SK-N-SH (cell line): ENCODE results near the gene DCAKD. TPM values are rescaled to one million over a fixed set of nuclear protein-coding genes. Genes with fewer than 3 reads are reported as not detected.

Experiments
- CTCF ChIA-PET: fragments of 300-600, 350-600 bp; formaldehyde crosslinking; extraction: SDS; loops from one replicate; lab custom pipeline; 2021; lab: Yijun Ruan, JAX
- POLR2A ChIA-PET: fragments of 350-600 bp; sonication (Branson Sonifier 250); formaldehyde crosslinking; extraction: SDS; loops from one replicate; lab custom pipeline; 2020; ENCODE audit warnings: antibody characterized with exemption, inconsistent platforms; lab: Yijun Ruan, JAX
- DNase-seq: peaks from one replicate; pipeline ENCODE4 v3.0.0; 2012
- H2AFZ ChIP-seq: fragments of 200-600 bp; sonication (generic); 2 replicates; pipeline ENCODE4 v1.8.1; 2016; ENCODE audit warnings: antibody characterized with exemption, mild to moderate bottlenecking, low read depth
- H3F3A ChIP-seq: fragments of 200-600 bp; sonication (generic); replicated peaks from 2 replicates; pipeline ENCODE3; 2016; ENCODE audit warnings: antibody characterized with exemption, mild to moderate bottlenecking; ENCODE audit not compliant: insufficient read depth
- H3K27ac ChIP-seq, 2 experiments: fragments of 200-500 bp in 1 of 2; fragments of 200-600 bp in 1 of 2; sonication (Bioruptor generic) in 1 of 2; sonication (generic), shearing (Covaris generic) in 1 of 2; 2 replicates each; pipeline versions ENCODE4 v1.5.1 to v1.6.1; 2014 to 2016; ENCODE audit warnings: low read depth in 2 of 2, inconsistent platforms in 1 of 2, low read length in 1 of 2, mild to moderate bottlenecking in 1 of 2, mixed read lengths in 1 of 2
- H3K27me3 ChIP-seq: fragments of 200-600 bp; sonication (generic), shearing (Covaris generic); 2 replicates; pipeline ENCODE4 v1.6.1; 2016; ENCODE audit warnings: mixed run types; ENCODE audit not compliant: insufficient read depth
- H3K36me3 ChIP-seq, 2 experiments: fragments of 200-500 bp in 1 of 2; fragments of 200-600 bp in 1 of 2; sonication (Bioruptor generic) in 1 of 2; sonication (generic) in 1 of 2; replicated peaks in 1 of 2; 2 replicates each; pipeline versions ENCODE3 to v1.5.1; 2014 to 2016; ENCODE audit warnings: low read length in 1 of 2, mild to moderate bottlenecking in 1 of 2; ENCODE audit not compliant: insufficient read depth in 2 of 2, control insufficient read depth in 1 of 2
- H3K4me1 ChIP-seq, 2 experiments: fragments of 200-500 bp in 1 of 2; fragments of 200-600 bp in 1 of 2; sonication (Bioruptor generic) in 1 of 2; sonication (generic), shearing (Covaris generic) in 1 of 2; 2 replicates each; pipeline versions ENCODE4 v1.5.1 to v1.6.1; 2014 to 2016; ENCODE audit warnings: low read depth in 1 of 2, low read length in 1 of 2, mixed run types in 1 of 2; ENCODE audit not compliant: insufficient read depth in 2 of 2, control insufficient read depth in 1 of 2
- H3K4me2 ChIP-seq: fragments of 200-600 bp; sonication (generic), shearing (Covaris generic); 2 replicates; pipeline ENCODE4 v1.6.1; 2017; ENCODE audit warnings: mixed run types
- H3K4me3 ChIP-seq, 2 experiments: fragments of 200-500 bp in 1 of 2; fragments of 200-600 bp in 1 of 2; sonication (Bioruptor generic) in 1 of 2; sonication (generic), shearing (Covaris generic) in 1 of 2; 2 replicates each; pipeline versions ENCODE4 v1.5.1 to v1.8.1; 2014 to 2016; ENCODE audit warnings: low read depth in 2 of 2, inconsistent platforms in 1 of 2, low read length in 1 of 2, mild to moderate bottlenecking in 1 of 2, mixed read lengths in 1 of 2, moderate library complexity in 1 of 2
- H3K79me2 ChIP-seq: fragments of 200-600 bp; sonication (generic); 2 replicates; pipeline ENCODE4 v1.8.1; 2017; ENCODE audit warnings: mild to moderate bottlenecking; ENCODE audit not compliant: insufficient read depth
- H3K9ac ChIP-seq: fragments of 200-600 bp; sonication (generic); 2 replicates; pipeline ENCODE4 v1.6.1; 2017; ENCODE audit warnings: mixed run types
- H3K9me2 ChIP-seq: fragments of 200-600 bp; sonication (generic); 2 replicates; pipeline ENCODE4 v1.6.1; 2017; ENCODE audit warnings: mixed run types
- H3K9me3 ChIP-seq: fragments of 200-600 bp; sonication (generic); 2 replicates; pipeline ENCODE4 v1.6.1; 2017; ENCODE audit warnings: mixed run types, mild to moderate bottlenecking, moderate library complexity
- H4K20me1 ChIP-seq: fragments of 200-600 bp; sonication (generic); 2 replicates; pipeline ENCODE4 v1.6.1; 2017; ENCODE audit warnings: mild to moderate bottlenecking, mixed run types; ENCODE audit not compliant: insufficient read depth
- FOSL2 ChIP-seq: IDR thresholded peaks from 2 replicates; pipeline ENCODE4 v1.4.0; 2012; ENCODE audit warnings: low read depth, mild to moderate bottlenecking, moderate library complexity, borderline replicate concordance
- FOXM1 ChIP-seq: IDR thresholded peaks from 2 replicates; pipeline ENCODE4 v1.4.0; 2012; ENCODE audit warnings: low read depth, mild to moderate bottlenecking
- GATA2 ChIP-seq: sonication (generic); formaldehyde crosslinking; IDR thresholded peaks from 2 replicates; pipeline ENCODE4 v1.5.0; 2020; ENCODE audit warnings: mild to moderate bottlenecking, missing genetic modification reagents
- IRF3 ChIP-seq: fragments of 150-350 bp; IDR thresholded peaks from 2 replicates; pipeline ENCODE4 v1.6.1; 2016; ENCODE audit warnings: mild to moderate bottlenecking, low read depth, low read length
- MXI1 ChIP-seq: IDR thresholded peaks from 2 replicates; pipeline ENCODE4 v1.6.1; 2012; ENCODE audit warnings: mild to moderate bottlenecking, low read depth, low read length, improper control_type of control experiment
- PBX3 ChIP-seq: IDR thresholded peaks from 2 replicates; pipeline ENCODE4; 2012
- RAD21 ChIP-seq: IDR thresholded peaks from 2 replicates; pipeline ENCODE4 v1.6.1; 2012; ENCODE audit warnings: mild to moderate bottlenecking, low read length
- RFX5 ChIP-seq: IDR thresholded peaks from 2 replicates; pipeline ENCODE4 v1.6.1; 2012; ENCODE audit warnings: mild to moderate bottlenecking, improper control_type of control experiment, low read length
- SIN3A ChIP-seq: IDR thresholded peaks from 2 replicates; pipeline ENCODE4 v1.6.1; 2012; ENCODE audit warnings: low read depth, mild to moderate bottlenecking, low read length, moderate library complexity, borderline replicate concordance
- SMC3 ChIP-seq: IDR thresholded peaks from 2 replicates; pipeline ENCODE4 v1.6.1; 2012; ENCODE audit warnings: low read depth, low read length, improper control_type of control experiment
- YY1 ChIP-seq: IDR thresholded peaks from 2 replicates; pipeline ENCODE4 v1.4.0; 2012; ENCODE audit warnings: low read depth, mild to moderate bottlenecking
- WGBS: methylation state at CpG from one replicate; pipeline ENCODE4 v1.1.6; 2017; ENCODE audit warnings: low lambda C conversion rate; 5-methylcytosine and 5-hydroxymethylcytosine counted together
- polyA plus RNA-seq, 3 experiments: library from polyadenylated mRNA; depleted of rRNA; stranded (reverse); fragments of >200 nt; gene quantifications; 2 replicates each; pipeline ENCODE4 v1.2.3, GENCODE V29; 2012
- TF ChIP-seq, protein P1 (sequence below): IDR thresholded peaks from 2 replicates; pipeline ENCODE4 v1.4.0; 2012; ENCODE audit warnings: low read depth, borderline replicate concordance
- TF ChIP-seq, protein P2 (sequence below): fragments of 150-350 bp; IDR thresholded peaks from 2 replicates; pipeline ENCODE4 v1.6.1; 2017; ENCODE audit warnings: antibody characterized with exemption, low read length, low read depth, borderline replicate concordance

Gene DCAKD
- polyA plus RNA-seq, 1 of the 3 experiments (the other 2 are of a cell fraction): 48.8 TPM

DNA sequence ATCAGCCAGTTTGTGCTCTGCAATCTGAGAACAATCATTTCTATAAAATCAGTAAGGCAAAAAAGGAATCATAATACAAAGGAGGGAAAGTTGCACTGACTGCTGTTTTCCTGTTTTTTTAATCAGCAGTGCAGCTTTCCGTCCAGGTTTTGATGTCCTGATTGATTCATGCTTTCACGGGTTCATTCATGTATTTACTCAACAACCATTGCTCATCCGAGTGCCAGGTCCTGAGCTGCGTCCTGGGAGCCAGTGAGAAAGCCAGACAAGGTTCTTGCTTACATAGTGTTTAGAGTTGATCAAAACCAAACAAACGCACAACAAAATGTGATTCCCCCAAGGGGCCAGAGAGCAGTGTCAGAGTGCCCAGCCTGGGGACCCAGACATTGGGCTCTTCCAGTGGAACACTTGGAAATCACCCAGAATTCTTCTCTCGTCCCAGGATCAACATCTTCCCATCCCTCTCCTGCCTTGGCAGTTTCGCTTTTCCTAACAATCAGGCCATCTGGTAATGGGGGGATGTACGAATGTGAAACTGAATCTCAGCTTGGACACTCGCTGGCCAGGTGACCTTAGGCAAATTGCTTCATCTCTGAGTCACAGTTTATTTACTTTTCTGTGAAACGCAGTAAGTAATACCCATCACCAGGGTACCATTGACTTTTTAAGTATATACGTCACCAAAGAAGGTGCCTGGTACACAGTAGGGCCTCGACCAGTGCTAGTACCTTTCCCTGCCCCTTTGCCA lies 70.0 kb downstream of the DCAKD start:
- CTCF ChIA-PET: interaction anchor here (0.7 to 2.3 kb wide), 9 partner anchors 10 to 202 kb away, joined by 3 to 9 read pairs (median 4); partner anchors contain the start of gene ACBD4
- DNase-seq: no peak
- no peaks in the 10 kb centered on the region for H4K20me1 ChIP-seq
- H3K36me3 ChIP-seq: no peaks in the 10 kb centered on the region
- no peak for TF ChIP-seq PBX3
- no peak for TF ChIP-seq FOSL2
- no peak for TF ChIP-seq SMC3
- TF ChIP-seq IRF3: no peak
- TF ChIP-seq, protein P1, sequence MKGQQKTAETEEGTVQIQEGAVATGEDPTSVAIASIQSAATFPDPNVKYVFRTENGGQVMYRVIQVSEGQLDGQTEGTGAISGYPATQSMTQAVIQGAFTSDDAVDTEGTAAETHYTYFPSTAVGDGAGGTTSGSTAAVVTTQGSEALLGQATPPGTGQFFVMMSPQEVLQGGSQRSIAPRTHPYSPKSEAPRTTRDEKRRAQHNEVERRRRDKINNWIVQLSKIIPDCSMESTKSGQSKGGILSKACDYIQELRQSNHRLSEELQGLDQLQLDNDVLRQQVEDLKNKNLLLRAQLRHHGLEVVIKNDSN: no peak
- no peak for TF ChIP-seq SIN3A
- TF ChIP-seq RFX5: no peak
- TF ChIP-seq, protein P2, sequence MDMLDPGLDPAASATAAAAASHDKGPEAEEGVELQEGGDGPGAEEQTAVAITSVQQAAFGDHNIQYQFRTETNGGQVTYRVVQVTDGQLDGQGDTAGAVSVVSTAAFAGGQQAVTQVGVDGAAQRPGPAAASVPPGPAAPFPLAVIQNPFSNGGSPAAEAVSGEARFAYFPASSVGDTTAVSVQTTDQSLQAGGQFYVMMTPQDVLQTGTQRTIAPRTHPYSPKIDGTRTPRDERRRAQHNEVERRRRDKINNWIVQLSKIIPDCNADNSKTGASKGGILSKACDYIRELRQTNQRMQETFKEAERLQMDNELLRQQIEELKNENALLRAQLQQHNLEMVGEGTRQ: no peak
- TF ChIP-seq YY1: no peak
- TF ChIP-seq RAD21: no peak
- TF ChIP-seq GATA2 (CRISPR knock-in tag): no peak
- TF ChIP-seq FOXM1: no peak
- no peak for TF ChIP-seq MXI1
- TF ChIP-seq, all 33 proteins: peak for 0
- H3F3A ChIP-seq: no peaks in the 10 kb centered on the region
- POLR2A ChIA-PET: no interaction called here
- no peak overlapping the region for H3K4me3 ChIP-seq
- H3K9me2 ChIP-seq: no peaks in the 10 kb centered on the region
- H3K4me1 ChIP-seq: peaks cover 0 to 18% of the 10 kb centered on the region in 2 experiments; a peak in 1 of 4 replicates
- H2AFZ ChIP-seq: no peak overlapping the region
- no peak overlapping the region for H3K4me2 ChIP-seq
- H3K9ac ChIP-seq: no peak overlapping the region
- WGBS: 57% methylated on average over 12 of the region's 12 CpGs
- H3K9me3 ChIP-seq: no peaks in the 10 kb centered on the region
- H3K79me2 ChIP-seq: no peaks in the 10 kb centered on the region
- no peak overlapping the region for H3K27ac ChIP-seq
- H3K27me3 ChIP-seq: no peaks in the 10 kb centered on the region
